ENCODE measurements around the gene UACA. TPM values are rescaled to one million over a fixed set of nuclear protein-coding genes. Genes with fewer than 3 reads are reported as not detected.
A peak's percentile ranks its signal among the peaks of the same experiment; 100 is the strongest.

Gene UACA
- total RNA-seq, 1 experiment from 2014 or later: 141 TPM

- Histone ChIP-seq H3K36me3 (ENCODE audit: control insufficient read depth, insufficient read depth, low read length) (no peaks in the 10 kb centered on the region), H3K27me3 (replicated peaks; ENCODE audit: control insufficient read depth, insufficient read depth, low read length) (no peaks in the 10 kb centered on the region), H3K4me3 (ENCODE audit: low read depth, low read length) (no peak overlapping the region), H3K4me1 (peaks cover 83% of the 10 kb centered on the region), H3K9me3 (no peaks in the 10 kb centered on the region)
- DNase-seq: no peak
- no peak overlapping the region for H3K4me3 Mint-ChIP-seq (ENCODE audit: unreplicated experiment)
- no peaks in the 10 kb centered on the region for H3K27me3 Mint-ChIP-seq (ENCODE audit: insufficient read depth, unreplicated experiment)
- no TSS peak for BruUV-seq (replicated peaks)
- no peak for TF ChIP-seq CTCF (IDR thresholded peaks at IDR 0.05; ENCODE audit: insufficient read depth in 1 of 2, low read depth in 1 of 2, low read length in 1 of 2, severe bottlenecking in 1 of 2, unreplicated experiment in 1 of 2)
- H3K27ac Mint-ChIP-seq (ENCODE audit: unreplicated experiment): peak overlapping the region; percentile 91
- ChIA-PET POLR2A (interaction anchor here (1.0 to 1.6 kb wide), 2 partner anchors 16 to 24 kb away, joined by 4 read pairs; partner anchors contain the start of gene UACA), CTCF (no interaction called here)
- peaks cover 12% of the 10 kb centered on the region for H3K36me3 Mint-ChIP-seq (ENCODE audit: insufficient read depth, unreplicated experiment)
- peaks cover 32% of the 10 kb centered on the region for H3K4me1 Mint-ChIP-seq (ENCODE audit: low read depth, unreplicated experiment)
- H3K9me3 Mint-ChIP-seq (ENCODE audit: unreplicated experiment): no peaks in the 10 kb centered on the region
- intact Hi-C loops (cut with micrococcal nuclease; ENCODE audit: unreplicated experiment): no loop called here
Observed at GRCh38 chr15:70786996-70787395, 23.6 kb upstream of the UACA start.

GRCh38 chr15:70783610-70784022 is 20.3 kb upstream of the UACA start:
- CTCF ChIA-PET: no interaction called here
- no peak overlapping the region for H3K4me3 ChIP-seq (ENCODE audit: low read depth, low read length)
- H3K4me1 ChIP-seq: peaks cover 89% of the 10 kb centered on the region
- BruUV-seq (replicated peaks): no TSS peak
- H3K36me3 Mint-ChIP-seq (ENCODE audit: insufficient read depth, unreplicated experiment): peaks cover 12% of the 10 kb centered on the region
- H3K36me3 ChIP-seq (ENCODE audit: control insufficient read depth, insufficient read depth, low read length): no peaks in the 10 kb centered on the region
- H3K27me3 Mint-ChIP-seq (ENCODE audit: insufficient read depth, unreplicated experiment): no peaks in the 10 kb centered on the region
- DNase-seq: peak; percentile 49 to 60
- peaks cover 58% of the 10 kb centered on the region for H3K4me1 Mint-ChIP-seq (ENCODE audit: low read depth, unreplicated experiment)
- no peak overlapping the region for H3K27ac Mint-ChIP-seq (ENCODE audit: unreplicated experiment)
- H3K27me3 ChIP-seq (replicated peaks; ENCODE audit: control insufficient read depth, insufficient read depth, low read length): no peaks in the 10 kb centered on the region
- intact Hi-C loops (cut with micrococcal nuclease; ENCODE audit: unreplicated experiment): no loop called here
- POLR2A ChIA-PET: no interaction called here
- no peak overlapping the region for H3K4me3 Mint-ChIP-seq (ENCODE audit: unreplicated experiment)
- no peak for TF ChIP-seq CTCF (IDR thresholded peaks at IDR 0.05; ENCODE audit: insufficient read depth in 1 of 2, low read depth in 1 of 2, low read length in 1 of 2, severe bottlenecking in 1 of 2, unreplicated experiment in 1 of 2)
- H3K9me3 ChIP-seq: no peaks in the 10 kb centered on the region
- no peaks in the 10 kb centered on the region for H3K9me3 Mint-ChIP-seq (ENCODE audit: unreplicated experiment)

GRCh38 chr15:70783041-70783440 is 19.7 kb upstream of the UACA start:
- Mint-ChIP-seq H3K4me1 (ENCODE audit: low read depth, unreplicated experiment) (peaks cover 60% of the 10 kb centered on the region), H3K9me3 (ENCODE audit: unreplicated experiment) (no peaks in the 10 kb centered on the region), H3K4me3 (ENCODE audit: unreplicated experiment) (no peak overlapping the region), H3K36me3 (ENCODE audit: insufficient read depth, unreplicated experiment) (peaks cover 8% of the 10 kb centered on the region), H3K27me3 (ENCODE audit: insufficient read depth, unreplicated experiment) (no peaks in the 10 kb centered on the region), H3K27ac (ENCODE audit: unreplicated experiment) (no peak overlapping the region)
- H3K27me3 ChIP-seq (replicated peaks; ENCODE audit: control insufficient read depth, insufficient read depth, low read length): no peaks in the 10 kb centered on the region
- ChIA-PET CTCF (no interaction called here), POLR2A (no interaction called here)
- DNase-seq: no peak
- BruUV-seq (replicated peaks): TSS peak; percentile 15
- no peaks in the 10 kb centered on the region for H3K36me3 ChIP-seq (ENCODE audit: control insufficient read depth, insufficient read depth, low read length)
- TF ChIP-seq CTCF (IDR thresholded peaks at IDR 0.05; ENCODE audit: insufficient read depth in 1 of 2, low read depth in 1 of 2, low read length in 1 of 2, severe bottlenecking in 1 of 2, unreplicated experiment in 1 of 2): no peak
- no peak overlapping the region for H3K4me3 ChIP-seq (ENCODE audit: low read depth, low read length)
- intact Hi-C loops (cut with micrococcal nuclease; ENCODE audit: unreplicated experiment): no loop called here
- H3K9me3 ChIP-seq: no peaks in the 10 kb centered on the region
- H3K4me1 ChIP-seq: peaks cover 91% of the 10 kb centered on the region

Measured in Caco-2 (cell line).